Measurements from ENCODE around the gene DOCK3. TPM values are rescaled to one million over a fixed set of nuclear protein-coding genes. Genes with fewer than 3 reads are reported as not detected.
"Not testable (repeated sequence)": the region's sequence is repeated elsewhere in the genome, so short reads cannot be mapped to it uniquely, and the experiment has no call there.

Gene DOCK3
- total RNA-seq, 4 donors from 2014 or later: 2.1 to 8.6 (median 2.9) TPM

GRCh38 chr3:51156147-51156546 lies 481.4 kb downstream of the DOCK3 start:
- DNase-seq (ENCODE audit: low spot score in 2 of 2): no peak
- H3K27ac ChIP-seq: no peak overlapping the region
- TF ChIP-seq CTCF (IDR thresholded peaks at IDR 0.05): no peak
- no peaks in the 10 kb centered on the region for H3K27me3 ChIP-seq
- WGBS: 79% methylated on average over 2 of the region's 2 CpGs
- H3K9me3 ChIP-seq: no peaks in the 10 kb centered on the region
- no peaks in the 10 kb centered on the region for H3K36me3 ChIP-seq
- no peaks in the 10 kb centered on the region for H3K4me1 ChIP-seq
- H3K4me3 ChIP-seq: no peak overlapping the region

- no peak for TF ChIP-seq CTCF (IDR thresholded peaks at IDR 0.05)
- no peak for TF ChIP-seq POLR2A (IDR thresholded peaks at IDR 0.05)
- no peak for TF ChIP-seq POLR2AphosphoS5 (IDR thresholded peaks at IDR 0.05)
- no peak for TF ChIP-seq EP300 (IDR thresholded peaks at IDR 0.05)
- H3K9me3 ChIP-seq: no peaks in the 10 kb centered on the region
- H3K4me1 ChIP-seq: no peaks in the 10 kb centered on the region
- no peaks in the 10 kb centered on the region for H3K27me3 ChIP-seq
- no peak overlapping the region for H3K4me3 ChIP-seq
- WGBS: 63% methylated on average over 1 of the region's 1 CpG
- no peak overlapping the region for H3K27ac ChIP-seq
- no peak for DNase-seq (ENCODE audit: low spot score in 2 of 2)
- no peaks in the 10 kb centered on the region for H3K36me3 ChIP-seq
Measured at GRCh38 chr3:51163051-51163450, 488.3 kb downstream of the DOCK3 start.

GRCh38 chr3:51173518-51174271 lies 499.0 kb downstream of the DOCK3 start:
- Histone ChIP-seq H3K4me1 (no peaks in the 10 kb centered on the region), H3K27ac (no peak overlapping the region), H3K27me3 (no peaks in the 10 kb centered on the region), H3K4me3 (no peak overlapping the region), H3K9me3 (peaks cover 16% of the 10 kb centered on the region), H3K36me3 (no peaks in the 10 kb centered on the region)
- no peak for TF ChIP-seq EP300 (IDR thresholded peaks at IDR 0.05)
- no peak for TF ChIP-seq POLR2A (IDR thresholded peaks at IDR 0.05)
- TF ChIP-seq CTCF (IDR thresholded peaks at IDR 0.05): no peak
- no peak for TF ChIP-seq POLR2AphosphoS5 (IDR thresholded peaks at IDR 0.05)
- 89% methylated on average over 3 of the region's 3 CpGs for WGBS
- DNase-seq (ENCODE audit: low spot score in 2 of 2): no peak

- TF ChIP-seq CTCF (IDR thresholded peaks at IDR 0.05) (no peak), EP300 (IDR thresholded peaks at IDR 0.05) (no peak), POLR2A (IDR thresholded peaks at IDR 0.05) (no peak), POLR2AphosphoS5 (IDR thresholded peaks at IDR 0.05) (no peak)
- DNase-seq (ENCODE audit: low spot score in 2 of 2): no peak
- no peaks in the 10 kb centered on the region for H3K27me3 ChIP-seq
- H3K4me3 ChIP-seq: no peak overlapping the region
- no peaks in the 10 kb centered on the region for H3K4me1 ChIP-seq
- H3K9me3 ChIP-seq: peaks cover 16% of the 10 kb centered on the region
- H3K36me3 ChIP-seq: no peaks in the 10 kb centered on the region
- no peak overlapping the region for H3K27ac ChIP-seq
Measured at GRCh38 chr3:51176923-51177322, 502.2 kb downstream of the DOCK3 start.

GRCh38 chr3:51186446-51186845 lies 511.7 kb downstream of the DOCK3 start:
- not testable (repeated sequence) for H3K4me1 ChIP-seq; H3K4me3 ChIP-seq; H3K9me3 ChIP-seq; DNase-seq (ENCODE audit: low spot score in 2 of 2); H3K36me3 ChIP-seq; H3K27me3 ChIP-seq; H3K27ac ChIP-seq
- WGBS: 63% methylated on average over 1 of the region's 3 CpGs

GRCh38 chr3:51190199-51190598 lies 515.5 kb downstream of the DOCK3 start:
- H3K4me1 ChIP-seq: no peaks in the 10 kb centered on the region
- WGBS: 71% methylated on average over 1 of the region's 1 CpG
- no peaks in the 10 kb centered on the region for H3K9me3 ChIP-seq
- no peaks in the 10 kb centered on the region for H3K27me3 ChIP-seq
- H3K36me3 ChIP-seq: no peaks in the 10 kb centered on the region
- H3K27ac ChIP-seq: no peak overlapping the region
- TF ChIP-seq EP300 (IDR thresholded peaks at IDR 0.05) (no peak), CTCF (IDR thresholded peaks at IDR 0.05) (no peak), POLR2AphosphoS5 (IDR thresholded peaks at IDR 0.05) (no peak), POLR2A (IDR thresholded peaks at IDR 0.05) (no peak)
- no peak overlapping the region for H3K4me3 ChIP-seq
- no peak for DNase-seq (ENCODE audit: low spot score in 2 of 2)
